OCI-LY7 (cell line): Measurements from ENCODE around the gene ARHGEF12. TPM values are rescaled to one million over a fixed set of nuclear protein-coding genes. Genes with fewer than 3 reads are reported as not detected.

Source experiments
- BruUV-seq: library from RNA; stranded (reverse); fragments of 400-500 nt; replicated peaks from 2 replicates; lab custom pipeline; 2021; lab: Mats Ljungman, UMichigan
- CTCF ChIA-PET: fragments of 300-600 bp; sonication (Branson Sonifier 250); formaldehyde crosslinking; loops from one replicate; lab custom pipeline; 2022; ENCODE audit warnings: antibody characterized with exemption; ENCODE audit not compliant: unreplicated experiment; lab: Charles Lee
- POLR2A ChIA-PET: fragments of 300-600 bp; sonication (Branson Sonifier 250); formaldehyde crosslinking; loops from one replicate; lab custom pipeline; 2022; ENCODE audit warnings: antibody characterized with exemption; lab: Charles Lee
- DNase-seq: peaks from one replicate; pipeline ENCODE4 v3.0.0-alpha.2; 2015; ENCODE audit warnings: low spot score
- H2AFZ ChIP-seq: fragments of 200-600 bp; sonication (generic), shearing (Covaris generic); 2 replicates; pipeline ENCODE4 v1.6.1; 2014; ENCODE audit warnings: mild to moderate bottlenecking, antibody characterized with exemption, low read length, moderate library complexity
- H3K27ac ChIP-seq: fragments of 200-600 bp; sonication (generic); 2 replicates; pipeline ENCODE4 v1.5.1; 2014; ENCODE audit warnings: mixed run types, low read depth, mild to moderate bottlenecking, moderate library complexity, low read length, inconsistent platforms; ENCODE audit not compliant: poor library complexity, severe bottlenecking
- H3K36me3 ChIP-seq: fragments of 200-600 bp; sonication (generic); 2 replicates; pipeline ENCODE4 v1.6.1; 2014; ENCODE audit warnings: mild to moderate bottlenecking, antibody characterized with exemption, low read length, moderate library complexity, mixed read lengths; ENCODE audit not compliant: insufficient read depth
- H3K4me1 ChIP-seq: fragments of 200-600 bp; sonication (generic); 2 replicates; pipeline ENCODE4 v1.5.1; 2014; ENCODE audit warnings: mild to moderate bottlenecking, low read length; ENCODE audit not compliant: insufficient read depth, poor library complexity, severe bottlenecking
- H3K4me2 ChIP-seq: fragments of 200-600 bp; sonication (generic); 2 replicates; pipeline ENCODE4 v1.6.1; 2014; ENCODE audit warnings: mild to moderate bottlenecking, low read length
- H3K4me3 ChIP-seq: fragments of 200-600 bp; sonication (generic); 2 replicates; pipeline ENCODE4 v1.5.1; 2014; ENCODE audit warnings: mild to moderate bottlenecking, low read depth, low read length; ENCODE audit not compliant: poor library complexity, severe bottlenecking
- H3K79me2 ChIP-seq: fragments of 200-600 bp; sonication (generic); 2 replicates; pipeline ENCODE4 v1.6.1; 2016; ENCODE audit warnings: low read depth, mild to moderate bottlenecking, low read length, moderate library complexity, mixed read lengths; ENCODE audit not compliant: insufficient read depth
- H3K9me2 ChIP-seq: fragments of 200-600 bp; sonication (generic); 2 replicates; pipeline ENCODE4 v1.6.1; 2016; ENCODE audit warnings: mild to moderate bottlenecking, low read length, mixed read lengths; ENCODE audit not compliant: insufficient read depth
- H3K9me3 ChIP-seq: fragments of 200-600 bp; sonication (generic); 2 replicates; pipeline ENCODE4 v1.6.1; 2014; ENCODE audit warnings: mild to moderate bottlenecking, mixed run types, low read length, mixed read lengths
- H4K20me1 ChIP-seq: fragments of 200-600 bp; sonication (generic); 2 replicates; pipeline ENCODE4 v1.6.1; 2014; ENCODE audit warnings: mild to moderate bottlenecking, antibody characterized with exemption, low read length, moderate library complexity, mixed read lengths; ENCODE audit not compliant: insufficient read depth
- EZH2phosphoT487 ChIP-seq: fragments of 200-600 bp; sonication (generic); IDR thresholded peaks from 2 replicates; pipeline ENCODE4 v1.6.1; 2018; ENCODE audit warnings: low read depth, borderline replicate concordance, mild to moderate bottlenecking, mixed run types, antibody characterized with exemption, low read length, moderate library complexity, mixed read lengths
- intact Hi-C: fragments of 100-400 bp; cut with micrococcal nuclease; formaldehyde crosslinking; loops from one replicate; pipeline ENCODE4 v1.10.0; 2022; ENCODE audit not compliant: unreplicated experiment
- total RNA-seq, 2 experiments: library from RNA; depleted of rRNA in 1 of 2; stranded (reverse); fragments of >200 nt in 1 of 2; shearing (Covaris generic) in 1 of 2; gene quantifications; 2 replicates each; pipeline ENCODE4 v1.2.3, GENCODE V29; 2014 to 2022
- TF ChIP-seq, protein P1 (sequence below): fragments of 200-600 bp; sonication (generic); conservative IDR thresholded peaks from 2 replicates; pipeline ENCODE4 v1.5.1; 2014; ENCODE audit warnings: mild to moderate bottlenecking, antibody characterized with exemption, low read length, moderate library complexity, mixed read lengths

Gene ARHGEF12
- total RNA-seq, 2 experiments from 2014 or later = 16.1 to 31.8 TPM

GRCh38 chr11:120298461-120298860 is 37.8 kb upstream of the ARHGEF12 start:
- POLR2A ChIA-PET = no interaction called here
- no peaks in the 10 kb centered on the region; the same call in 1 of the 2 replicates for H4K20me1 ChIP-seq
- no peaks in the 10 kb centered on the region for H3K9me2 ChIP-seq
- no peaks in the 10 kb centered on the region for H3K4me1 ChIP-seq
- no peaks in the 10 kb centered on the region for H3K36me3 ChIP-seq
- no TSS peak for BruUV-seq
- TF ChIP-seq, protein P1, sequence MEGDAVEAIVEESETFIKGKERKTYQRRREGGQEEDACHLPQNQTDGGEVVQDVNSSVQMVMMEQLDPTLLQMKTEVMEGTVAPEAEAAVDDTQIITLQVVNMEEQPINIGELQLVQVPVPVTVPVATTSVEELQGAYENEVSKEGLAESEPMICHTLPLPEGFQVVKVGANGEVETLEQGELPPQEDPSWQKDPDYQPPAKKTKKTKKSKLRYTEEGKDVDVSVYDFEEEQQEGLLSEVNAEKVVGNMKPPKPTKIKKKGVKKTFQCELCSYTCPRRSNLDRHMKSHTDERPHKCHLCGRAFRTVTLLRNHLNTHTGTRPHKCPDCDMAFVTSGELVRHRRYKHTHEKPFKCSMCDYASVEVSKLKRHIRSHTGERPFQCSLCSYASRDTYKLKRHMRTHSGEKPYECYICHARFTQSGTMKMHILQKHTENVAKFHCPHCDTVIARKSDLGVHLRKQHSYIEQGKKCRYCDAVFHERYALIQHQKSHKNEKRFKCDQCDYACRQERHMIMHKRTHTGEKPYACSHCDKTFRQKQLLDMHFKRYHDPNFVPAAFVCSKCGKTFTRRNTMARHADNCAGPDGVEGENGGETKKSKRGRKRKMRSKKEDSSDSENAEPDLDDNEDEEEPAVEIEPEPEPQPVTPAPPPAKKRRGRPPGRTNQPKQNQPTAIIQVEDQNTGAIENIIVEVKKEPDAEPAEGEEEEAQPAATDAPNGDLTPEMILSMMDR = no peak
- no peak for TF ChIP-seq EZH2phosphoT487
- no peak for DNase-seq
- no peaks in the 10 kb centered on the region for H3K9me3 ChIP-seq
- no peaks in the 10 kb centered on the region for H3K79me2 ChIP-seq
- no peak overlapping the region for H2AFZ ChIP-seq
- CTCF ChIA-PET = no interaction called here
- intact Hi-C loops = no loop called here
- H3K4me3 ChIP-seq = no peak overlapping the region
- H3K27ac ChIP-seq = no peak overlapping the region
- H3K4me2 ChIP-seq = no peak overlapping the region

GRCh38 chr11:120302001-120302805 is 34.0 kb upstream of the ARHGEF12 start:
- no TSS peak for BruUV-seq
- H3K4me2 ChIP-seq = no peak overlapping the region
- H3K4me1 ChIP-seq = no peaks in the 10 kb centered on the region
- H3K9me2 ChIP-seq = no peaks in the 10 kb centered on the region
- H3K9me3 ChIP-seq = no peaks in the 10 kb centered on the region
- no peak for DNase-seq
- no peaks in the 10 kb centered on the region for H3K36me3 ChIP-seq
- ChIA-PET POLR2A (no interaction called here), CTCF (interaction anchor here (0.5 to 1.3 kb wide), 3 partner anchors 44 to 121 kb away, joined by 3 to 5 read pairs (median 4); no protein-coding TSS in a partner anchor)
- no peaks in the 10 kb centered on the region for H4K20me1 ChIP-seq
- intact Hi-C loops = no loop called here
- H3K79me2 ChIP-seq = no peaks in the 10 kb centered on the region
- TF ChIP-seq EZH2phosphoT487 = no peak
- TF ChIP-seq, protein P1 = no peak
- H3K4me3 ChIP-seq = no peak overlapping the region
- no peak overlapping the region for H2AFZ ChIP-seq
- no peak overlapping the region for H3K27ac ChIP-seq
